ENCODE measurements around the gene EPHA5. TPM values are rescaled to one million over a fixed set of nuclear protein-coding genes. Genes with fewer than 3 reads are reported as not detected.

EPHA5 gene
- total RNA-seq, 1 donor from 2014 or later: 1.2 TPM

DNA sequence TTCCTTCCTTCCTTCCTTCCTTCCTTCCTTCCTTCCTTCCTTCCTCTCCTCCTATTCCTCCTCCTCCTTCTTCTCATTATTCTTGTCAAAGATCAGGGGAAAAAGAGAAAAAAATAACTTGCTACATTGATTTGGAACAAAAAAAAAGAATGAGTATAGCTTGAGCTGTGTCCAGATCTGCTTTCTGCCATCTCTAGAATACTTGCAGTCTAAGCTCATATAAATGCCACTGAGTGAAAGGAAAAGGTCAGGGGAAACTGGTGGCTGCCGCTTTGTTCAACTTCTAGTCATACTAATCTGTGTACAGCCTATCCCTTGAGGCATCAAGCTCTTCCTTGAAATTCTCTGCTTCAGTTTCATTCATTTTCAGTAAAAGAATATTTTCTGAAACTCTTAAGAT, 28.3 kb upstream of the EPHA5 start:
- Histone ChIP-seq H3K36me3 (ENCODE audit: insufficient read depth, low read length) (no peaks in the 10 kb centered on the region), H3K4me2 (ENCODE audit: low read length) (no peak overlapping the region), H3K9me3 (ENCODE audit: insufficient read depth, low read depth, low read length) (no peaks in the 10 kb centered on the region), H3K4me1 (ENCODE audit: insufficient read depth, low read length) (no peaks in the 10 kb centered on the region), H3K9ac (ENCODE audit: low read length) (no peak overlapping the region), H3K79me2 (ENCODE audit: insufficient read depth, low read length) (no peaks in the 10 kb centered on the region), H4K20me1 (ENCODE audit: insufficient read depth, low read length) (no peaks in the 10 kb centered on the region), H3K27ac (ENCODE audit: low read depth, low read length) (no peak overlapping the region), H3K4me3 (ENCODE audit: insufficient read depth, low read depth, low read length) (no peak overlapping the region), H2AFZ (ENCODE audit: low read depth, low read length) (no peak overlapping the region), H3K27me3 (ENCODE audit: insufficient read depth, low read length) (no peaks in the 10 kb centered on the region)
- TF ChIP-seq EZH2 (IDR thresholded peaks at IDR 0.05; ENCODE audit: insufficient read depth, low read length): no peak
- TF ChIP-seq, protein P1, sequence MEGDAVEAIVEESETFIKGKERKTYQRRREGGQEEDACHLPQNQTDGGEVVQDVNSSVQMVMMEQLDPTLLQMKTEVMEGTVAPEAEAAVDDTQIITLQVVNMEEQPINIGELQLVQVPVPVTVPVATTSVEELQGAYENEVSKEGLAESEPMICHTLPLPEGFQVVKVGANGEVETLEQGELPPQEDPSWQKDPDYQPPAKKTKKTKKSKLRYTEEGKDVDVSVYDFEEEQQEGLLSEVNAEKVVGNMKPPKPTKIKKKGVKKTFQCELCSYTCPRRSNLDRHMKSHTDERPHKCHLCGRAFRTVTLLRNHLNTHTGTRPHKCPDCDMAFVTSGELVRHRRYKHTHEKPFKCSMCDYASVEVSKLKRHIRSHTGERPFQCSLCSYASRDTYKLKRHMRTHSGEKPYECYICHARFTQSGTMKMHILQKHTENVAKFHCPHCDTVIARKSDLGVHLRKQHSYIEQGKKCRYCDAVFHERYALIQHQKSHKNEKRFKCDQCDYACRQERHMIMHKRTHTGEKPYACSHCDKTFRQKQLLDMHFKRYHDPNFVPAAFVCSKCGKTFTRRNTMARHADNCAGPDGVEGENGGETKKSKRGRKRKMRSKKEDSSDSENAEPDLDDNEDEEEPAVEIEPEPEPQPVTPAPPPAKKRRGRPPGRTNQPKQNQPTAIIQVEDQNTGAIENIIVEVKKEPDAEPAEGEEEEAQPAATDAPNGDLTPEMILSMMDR (IDR thresholded peaks at IDR 0.05; ENCODE audit: insufficient read depth, low read depth, low read length): no peak
- DNase-seq (ENCODE audit: low read depth) (no peak), FAIRE-seq (no peak)
- H3K27me3 Mint-ChIP-seq (ENCODE audit: low read depth, unreplicated experiment): peaks cover 2% of the 10 kb centered on the region
- H3K4me1 Mint-ChIP-seq (ENCODE audit: low read depth, unreplicated experiment): no peaks in the 10 kb centered on the region
- no peaks in the 10 kb centered on the region for H3K9me3 Mint-ChIP-seq (ENCODE audit: unreplicated experiment)
- no peak overlapping the region for H3K27ac Mint-ChIP-seq (ENCODE audit: unreplicated experiment)
- H3K36me3 Mint-ChIP-seq (ENCODE audit: low read depth, unreplicated experiment): no peaks in the 10 kb centered on the region
- no peak overlapping the region for H3K4me3 Mint-ChIP-seq (ENCODE audit: unreplicated experiment)

DNA sequence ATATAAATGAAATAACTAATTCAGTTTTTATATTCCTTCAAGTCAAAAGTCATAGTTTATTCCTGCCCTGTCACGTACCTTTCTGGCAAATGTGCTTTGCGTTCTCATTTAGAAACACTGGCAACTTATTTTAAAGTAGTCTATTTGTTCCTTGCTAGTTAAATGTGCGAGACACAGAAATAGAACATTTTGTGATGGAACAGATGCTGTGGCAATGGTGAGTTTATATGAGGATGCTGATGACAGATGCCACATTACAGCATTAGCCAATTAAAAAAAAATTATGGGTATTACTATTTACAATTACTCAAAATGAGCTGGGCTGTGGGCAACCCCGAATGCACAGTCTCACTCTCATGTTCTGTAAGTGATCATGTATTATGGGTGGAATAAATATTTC, 26.1 kb upstream of the EPHA5 start:
- H3K79me2 ChIP-seq (ENCODE audit: insufficient read depth, low read length): no peaks in the 10 kb centered on the region
- H3K4me3 ChIP-seq (ENCODE audit: insufficient read depth, low read depth, low read length): no peak overlapping the region
- H3K27me3 ChIP-seq (ENCODE audit: insufficient read depth, low read length): no peaks in the 10 kb centered on the region
- no peak overlapping the region for H3K4me3 Mint-ChIP-seq (ENCODE audit: unreplicated experiment)
- H3K9ac ChIP-seq (ENCODE audit: low read length): no peak overlapping the region
- H3K27me3 Mint-ChIP-seq (ENCODE audit: low read depth, unreplicated experiment): peaks cover 2% of the 10 kb centered on the region
- no peaks in the 10 kb centered on the region for H3K36me3 ChIP-seq (ENCODE audit: insufficient read depth, low read length)
- no peak overlapping the region for H3K4me2 ChIP-seq (ENCODE audit: low read length)
- no peak overlapping the region for H3K27ac ChIP-seq (ENCODE audit: low read depth, low read length)
- no peaks in the 10 kb centered on the region for H3K36me3 Mint-ChIP-seq (ENCODE audit: low read depth, unreplicated experiment)
- H3K4me1 Mint-ChIP-seq (ENCODE audit: low read depth, unreplicated experiment): no peaks in the 10 kb centered on the region
- no peak overlapping the region for H2AFZ ChIP-seq (ENCODE audit: low read depth, low read length)
- H3K9me3 Mint-ChIP-seq (ENCODE audit: unreplicated experiment): no peaks in the 10 kb centered on the region
- DNase-seq (ENCODE audit: low read depth): no peak
- no peak for TF ChIP-seq EZH2 (IDR thresholded peaks at IDR 0.05; ENCODE audit: insufficient read depth, low read length)
- TF ChIP-seq, protein P1 (IDR thresholded peaks at IDR 0.05; ENCODE audit: insufficient read depth, low read depth, low read length): no peak
- no peak overlapping the region for H3K27ac Mint-ChIP-seq (ENCODE audit: unreplicated experiment)
- H4K20me1 ChIP-seq (ENCODE audit: insufficient read depth, low read length): no peaks in the 10 kb centered on the region
- no peaks in the 10 kb centered on the region for H3K4me1 ChIP-seq (ENCODE audit: insufficient read depth, low read length)
- FAIRE-seq: no peak
- H3K9me3 ChIP-seq (ENCODE audit: insufficient read depth, low read depth, low read length): no peaks in the 10 kb centered on the region

DNA sequence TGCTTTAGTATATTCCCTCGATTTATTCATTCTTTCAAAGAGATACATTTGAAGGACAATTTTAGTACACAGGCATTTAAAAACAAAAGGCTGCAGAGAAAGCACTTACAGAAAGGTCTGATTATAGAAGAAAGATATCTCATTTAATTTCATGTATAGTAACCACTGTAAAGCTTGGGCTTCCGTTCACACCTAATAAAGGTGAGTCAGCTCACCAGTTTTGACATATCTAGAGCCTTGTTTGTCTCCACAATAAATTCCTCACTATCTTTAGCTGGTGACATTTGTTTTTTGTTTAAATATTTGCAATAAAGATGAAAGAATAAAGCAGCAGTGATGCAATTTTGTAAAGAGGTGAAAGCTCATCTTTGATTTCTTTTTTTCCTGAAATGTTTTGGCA, 1.1 kb upstream of the EPHA5 start:
- no peaks in the 10 kb centered on the region for H3K27me3 ChIP-seq (ENCODE audit: insufficient read depth, low read length)
- H3K9me3 ChIP-seq (ENCODE audit: insufficient read depth, low read depth, low read length): no peaks in the 10 kb centered on the region
- no peak overlapping the region for H3K27ac ChIP-seq (ENCODE audit: low read depth, low read length)
- DNase-seq (ENCODE audit: low read depth) (no peak), FAIRE-seq (no peak)
- no peaks in the 10 kb centered on the region for H3K36me3 Mint-ChIP-seq (ENCODE audit: low read depth, unreplicated experiment)
- H3K4me3 ChIP-seq (ENCODE audit: insufficient read depth, low read depth, low read length): peak overlapping the region; percentile 76
- H3K9ac ChIP-seq (ENCODE audit: low read length): peak overlapping the region; percentile 97
- H3K4me3 Mint-ChIP-seq (ENCODE audit: unreplicated experiment): peak overlapping the region; percentile 90
- H3K79me2 ChIP-seq (ENCODE audit: insufficient read depth, low read length): peaks cover 77% of the 10 kb centered on the region
- no peak overlapping the region for H2AFZ ChIP-seq (ENCODE audit: low read depth, low read length)
- peaks cover 28% of the 10 kb centered on the region for H3K27me3 Mint-ChIP-seq (ENCODE audit: low read depth, unreplicated experiment)
- H3K4me1 ChIP-seq (ENCODE audit: insufficient read depth, low read length): peaks cover 9% of the 10 kb centered on the region
- H3K9me3 Mint-ChIP-seq (ENCODE audit: unreplicated experiment): no peaks in the 10 kb centered on the region
- no peak overlapping the region for H3K27ac Mint-ChIP-seq (ENCODE audit: unreplicated experiment)
- no peaks in the 10 kb centered on the region for H3K36me3 ChIP-seq (ENCODE audit: insufficient read depth, low read length)
- peaks cover 3% of the 10 kb centered on the region for H3K4me1 Mint-ChIP-seq (ENCODE audit: low read depth, unreplicated experiment)
- TF ChIP-seq, protein P1 (IDR thresholded peaks at IDR 0.05; ENCODE audit: insufficient read depth, low read depth, low read length): no peak
- no peak for TF ChIP-seq EZH2 (IDR thresholded peaks at IDR 0.05; ENCODE audit: insufficient read depth, low read length)
- peak overlapping the region; percentile 99 for H3K4me2 ChIP-seq (ENCODE audit: low read length)
- H4K20me1 ChIP-seq (ENCODE audit: insufficient read depth, low read length): peaks cover 11% of the 10 kb centered on the region

All from astrocyte (in vitro differentiated cells and primary cell).